ENCODE data around the gene MON2. TPM values are rescaled to one million over a fixed set of nuclear protein-coding genes. Genes with fewer than 3 reads are reported as not detected.

Gene MON2, protein sequence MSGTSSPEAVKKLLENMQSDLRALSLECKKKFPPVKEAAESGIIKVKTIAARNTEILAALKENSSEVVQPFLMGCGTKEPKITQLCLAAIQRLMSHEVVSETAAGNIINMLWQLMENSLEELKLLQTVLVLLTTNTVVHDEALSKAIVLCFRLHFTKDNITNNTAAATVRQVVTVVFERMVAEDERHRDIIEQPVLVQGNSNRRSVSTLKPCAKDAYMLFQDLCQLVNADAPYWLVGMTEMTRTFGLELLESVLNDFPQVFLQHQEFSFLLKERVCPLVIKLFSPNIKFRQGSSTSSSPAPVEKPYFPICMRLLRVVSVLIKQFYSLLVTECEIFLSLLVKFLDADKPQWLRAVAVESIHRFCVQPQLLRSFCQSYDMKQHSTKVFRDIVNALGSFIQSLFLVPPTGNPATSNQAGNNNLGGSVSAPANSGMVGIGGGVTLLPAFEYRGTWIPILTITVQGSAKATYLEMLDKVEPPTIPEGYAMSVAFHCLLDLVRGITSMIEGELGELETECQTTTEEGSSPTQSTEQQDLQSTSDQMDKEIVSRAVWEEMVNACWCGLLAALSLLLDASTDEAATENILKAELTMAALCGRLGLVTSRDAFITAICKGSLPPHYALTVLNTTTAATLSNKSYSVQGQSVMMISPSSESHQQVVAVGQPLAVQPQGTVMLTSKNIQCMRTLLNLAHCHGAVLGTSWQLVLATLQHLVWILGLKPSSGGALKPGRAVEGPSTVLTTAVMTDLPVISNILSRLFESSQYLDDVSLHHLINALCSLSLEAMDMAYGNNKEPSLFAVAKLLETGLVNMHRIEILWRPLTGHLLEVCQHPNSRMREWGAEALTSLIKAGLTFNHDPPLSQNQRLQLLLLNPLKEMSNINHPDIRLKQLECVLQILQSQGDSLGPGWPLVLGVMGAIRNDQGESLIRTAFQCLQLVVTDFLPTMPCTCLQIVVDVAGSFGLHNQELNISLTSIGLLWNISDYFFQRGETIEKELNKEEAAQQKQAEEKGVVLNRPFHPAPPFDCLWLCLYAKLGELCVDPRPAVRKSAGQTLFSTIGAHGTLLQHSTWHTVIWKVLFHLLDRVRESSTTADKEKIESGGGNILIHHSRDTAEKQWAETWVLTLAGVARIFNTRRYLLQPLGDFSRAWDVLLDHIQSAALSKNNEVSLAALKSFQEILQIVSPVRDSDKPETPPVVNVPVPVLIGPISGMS (N-terminal part only)
- total RNA-seq (10 to 100 TPM; 13.5 to 25.3 (median 19.0) TPM), polyA plus RNA-seq (10 to 100 TPM in 1 of 2 donors, 1 to 10 TPM in 1; 5.0 to 14.8 TPM)
- long read RNA-seq, donor 1, partial matches to known transcripts = 5 of 8 reads
- long read RNA-seq, donor 1, other reads (novel, unspliced or antisense) = 3 of 8 reads
- long read RNA-seq, donor 2, transcript MON2-212 (24 exons, 3,760 nt) = major isoform, 5 of 24 reads
- long read RNA-seq, donor 2, partial matches to known transcripts = 12 of 24 reads
- long read RNA-seq, donor 2, other reads (novel, unspliced or antisense) = 7 of 24 reads
- long read RNA-seq, donor 3, full-length matches to known transcripts = 4 of 26 reads
- long read RNA-seq, donor 3, partial matches to known transcripts = 13 of 26 reads
- long read RNA-seq, donor 3, other reads (novel, unspliced or antisense) = 9 of 26 reads

DNA sequence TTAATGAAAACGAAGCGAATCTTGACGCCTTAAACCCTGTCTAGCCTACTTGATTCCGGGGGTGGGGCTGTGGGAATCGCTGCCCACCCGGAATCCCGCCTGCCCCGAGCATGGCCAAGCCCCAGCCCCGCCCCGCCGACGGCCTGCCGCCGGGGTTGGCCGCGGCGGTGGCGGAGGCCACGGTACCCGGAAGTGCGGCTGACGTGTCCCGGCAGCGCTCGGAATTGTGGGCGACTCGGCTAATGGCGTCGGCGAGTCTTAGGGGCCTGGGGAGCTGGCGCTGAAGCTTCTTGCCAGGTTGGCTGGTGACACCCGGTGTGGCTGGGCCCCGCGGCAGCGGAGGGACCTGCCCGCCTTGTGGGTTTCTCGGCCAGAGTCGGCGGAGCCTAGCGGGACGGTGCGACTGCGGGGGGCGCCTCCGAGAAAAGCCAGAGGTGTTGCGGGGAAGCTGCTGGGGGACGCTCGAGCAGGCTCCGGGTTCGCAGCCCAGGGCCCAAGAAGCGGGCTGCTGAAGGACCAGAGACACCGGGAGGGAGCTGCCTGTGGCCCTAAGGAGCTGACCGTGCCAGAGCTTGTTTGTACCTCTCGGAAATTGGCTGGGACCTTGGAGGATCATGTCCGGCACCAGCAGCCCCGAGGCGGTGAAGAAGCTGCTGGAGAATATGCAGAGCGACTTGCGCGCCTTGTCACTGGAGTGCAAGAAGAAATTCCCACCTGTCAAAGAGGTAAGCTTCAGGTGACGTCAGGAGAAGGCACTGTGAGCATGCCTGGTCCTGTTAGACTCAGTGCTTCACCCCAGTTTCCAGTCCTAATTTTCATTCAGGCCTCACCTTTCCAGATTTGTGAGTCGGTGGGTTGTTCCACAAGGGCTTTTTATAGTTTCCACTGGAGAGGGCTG lies at the start of gene MON2:
MON2 (plus strand) TSS at position 233 of the 898 bp plus-strand sequence; CDS start at position 615, 382 bp downstream.
- peak within 1 kb of the TSS; percentile 40 to 96 (median 92) for H3K27ac ChIP-seq
- H3K9me3 ChIP-seq = peaks cover 0 to 20% (median 7%) of the 10 kb centered on the region in 11 donors
- H3K4me1 ChIP-seq = peaks cover 3 to 48% (median 32%) of the 10 kb centered on the region in 9 donors
- peak within 1 kb of the TSS; percentile 65 to 93 (median 81) for H3K4me3 ChIP-seq
- peaks cover 0 to 14% (median 0%) of the 10 kb centered on the region in 9 donors for H3K36me3 ChIP-seq
- ATAC-seq (peak; percentile 99 to 100 (median 100)), DNase-seq (peak; percentile 89 to 91)
- TF ChIP-seq, protein P1, sequence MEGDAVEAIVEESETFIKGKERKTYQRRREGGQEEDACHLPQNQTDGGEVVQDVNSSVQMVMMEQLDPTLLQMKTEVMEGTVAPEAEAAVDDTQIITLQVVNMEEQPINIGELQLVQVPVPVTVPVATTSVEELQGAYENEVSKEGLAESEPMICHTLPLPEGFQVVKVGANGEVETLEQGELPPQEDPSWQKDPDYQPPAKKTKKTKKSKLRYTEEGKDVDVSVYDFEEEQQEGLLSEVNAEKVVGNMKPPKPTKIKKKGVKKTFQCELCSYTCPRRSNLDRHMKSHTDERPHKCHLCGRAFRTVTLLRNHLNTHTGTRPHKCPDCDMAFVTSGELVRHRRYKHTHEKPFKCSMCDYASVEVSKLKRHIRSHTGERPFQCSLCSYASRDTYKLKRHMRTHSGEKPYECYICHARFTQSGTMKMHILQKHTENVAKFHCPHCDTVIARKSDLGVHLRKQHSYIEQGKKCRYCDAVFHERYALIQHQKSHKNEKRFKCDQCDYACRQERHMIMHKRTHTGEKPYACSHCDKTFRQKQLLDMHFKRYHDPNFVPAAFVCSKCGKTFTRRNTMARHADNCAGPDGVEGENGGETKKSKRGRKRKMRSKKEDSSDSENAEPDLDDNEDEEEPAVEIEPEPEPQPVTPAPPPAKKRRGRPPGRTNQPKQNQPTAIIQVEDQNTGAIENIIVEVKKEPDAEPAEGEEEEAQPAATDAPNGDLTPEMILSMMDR (IDR thresholded peaks at IDR 0.05) = no peak
- H3K27me3 ChIP-seq = no peaks in the 10 kb centered on the region
- WGBS, 2 donors = 0% methylated on average over 62 of the region's 62 CpGs
- intact Hi-C loops (cut with DNase I) = no loop called here

DNA sequence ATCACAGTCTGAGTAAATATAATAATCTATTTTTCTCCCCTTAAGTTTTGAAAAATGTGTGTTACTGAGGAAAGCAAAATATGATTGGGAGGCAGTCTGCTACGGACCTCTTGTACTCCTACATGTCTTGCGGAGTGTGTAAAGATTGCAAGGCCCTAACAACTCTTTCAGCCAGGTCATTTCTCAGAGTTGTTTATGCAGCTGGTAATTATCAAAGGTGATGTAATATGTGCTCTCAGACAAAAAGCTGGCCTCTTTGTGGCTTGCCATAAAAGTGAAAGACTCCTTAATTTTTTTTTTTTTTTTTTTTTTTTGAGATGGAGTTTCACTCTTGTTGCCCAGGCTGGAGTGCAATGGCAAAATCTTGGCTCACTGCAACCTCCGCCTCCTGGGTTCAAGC lies 40.5 kb upstream of the MON2 start:
- no peak overlapping the region for H3K4me3 ChIP-seq
- peaks cover 0 to 12% (median 9%) of the 10 kb centered on the region in 7 donors for H3K27me3 ChIP-seq
- DNase-seq (no peak), ATAC-seq (no peak)
- no peaks in the 10 kb centered on the region for H3K4me1 ChIP-seq
- peaks cover 0 to 53% (median 11%) of the 10 kb centered on the region in 11 donors for H3K9me3 ChIP-seq
- intact Hi-C loops (cut with DNase I) = loop anchor here in 1 of 10 donors (10.0 kb wide), 1 partner anchor 619 kb away; no protein-coding TSS in a partner anchor
- H3K36me3 ChIP-seq = no peaks in the 10 kb centered on the region
- H3K27ac ChIP-seq = no peak overlapping the region
- 80 to 82% methylated on average over 3 of the region's 3 CpGs for WGBS, 2 donors
- TF ChIP-seq, protein P1 (IDR thresholded peaks at IDR 0.05) = no peak

DNA sequence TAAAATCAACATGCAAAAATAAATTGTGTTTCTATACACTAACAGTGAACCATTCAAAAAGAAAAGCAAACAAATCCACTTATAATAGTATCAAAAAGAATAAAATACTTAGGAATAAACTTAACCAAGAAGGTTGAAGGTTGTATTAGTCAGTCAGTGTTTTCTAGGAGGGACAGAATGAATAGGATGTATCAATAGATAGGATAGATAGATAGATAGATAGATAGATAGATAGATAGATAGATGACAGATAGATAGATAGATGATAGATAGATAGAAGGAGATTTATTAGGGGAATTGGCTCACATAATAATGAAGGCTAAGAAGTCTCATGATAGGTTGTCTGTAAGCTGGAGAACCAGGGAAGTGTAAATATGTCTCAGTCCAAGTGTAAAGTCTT lies 37.2 kb upstream of the MON2 start:
- H3K27ac ChIP-seq = no peak overlapping the region
- DNase-seq (no peak), ATAC-seq (no peak)
- no peak overlapping the region for H3K4me3 ChIP-seq
- TF ChIP-seq, protein P1 (IDR thresholded peaks at IDR 0.05) = no peak
- intact Hi-C loops (cut with DNase I) = loop anchor here in 1 of 10 donors (10.0 kb wide), 1 partner anchor 615 kb away; no protein-coding TSS in a partner anchor
- H3K36me3 ChIP-seq = no peaks in the 10 kb centered on the region
- peaks cover 0 to 38% (median 11%) of the 10 kb centered on the region in 11 donors for H3K9me3 ChIP-seq
- peaks cover 0 to 40% (median 31%) of the 10 kb centered on the region in 7 donors for H3K27me3 ChIP-seq
- peaks cover 0 to 2% (median 0%) of the 10 kb centered on the region in 9 donors for H3K4me1 ChIP-seq

Data from heart right ventricle (tissue), 16 donors.